Activated B cell treated with CpG ODN at 0.5 μM for 24 hours (primary cell): ENCODE measurements around the gene SYT1. TPM values are rescaled to one million over a fixed set of nuclear protein-coding genes. Genes with fewer than 3 reads are reported as not detected.

ENCODE experiments used
- ATAC-seq: fragments of 200-7000 bp; cut with Tn5 transposase; one replicate; pipeline ENCODE4 v1.10.0; 2021; ENCODE audit warnings: low read depth, mild to moderate bottlenecking, moderate library complexity
- CTCF ChIA-PET: fragments of 350-600 bp; sonication (Branson Sonifier 250); formaldehyde crosslinking; loops from one replicate; lab custom pipeline; 2021; ENCODE audit warnings: antibody characterized with exemption; lab: Charles Lee
- POLR2A ChIA-PET: fragments of 350-600 bp; sonication (Branson Sonifier 250); formaldehyde crosslinking; loops from one replicate; lab custom pipeline; 2021; ENCODE audit warnings: antibody characterized with exemption; lab: Charles Lee
- DNase-seq: peaks from one replicate; pipeline ENCODE4 v3.0.0; 2022
- H3K27ac Mint-ChIP-seq: one replicate; pipeline ENCODE4 v1.8.0; 2020; ENCODE audit warnings: mixed read lengths
- H3K27me3 Mint-ChIP-seq: one replicate; pipeline ENCODE4 v1.8.0; 2021; ENCODE audit warnings: mixed read lengths
- H3K36me3 Mint-ChIP-seq: one replicate; pipeline ENCODE4 v1.8.0; 2021; ENCODE audit warnings: low read depth, mixed read lengths
- H3K4me1 Mint-ChIP-seq: one replicate; pipeline ENCODE4 v1.8.0; 2021; ENCODE audit warnings: mixed read lengths
- H3K4me3 Mint-ChIP-seq: one replicate; pipeline ENCODE4 v1.8.0; 2020; ENCODE audit warnings: mild to moderate bottlenecking, mixed read lengths
- H3K9me3 Mint-ChIP-seq: one replicate; pipeline ENCODE4 v1.8.0; 2020; ENCODE audit warnings: mixed read lengths
- intact Hi-C: fragments of 100-400 bp; cut with micrococcal nuclease; formaldehyde crosslinking; loops from one replicate; pipeline ENCODE4 v1.15.1; 2024
- total RNA-seq: library from RNA; stranded (reverse); gene quantifications from 2 replicates; pipeline ENCODE4 v1.2.3, GENCODE V29; 2022
- TF ChIP-seq, protein P1 (sequence below): fragments of 200-600 bp; IDR thresholded peaks from one replicate; pipeline ENCODE4 v1.8.0; 2022; ENCODE audit warnings: antibody characterized with exemption, mild to moderate bottlenecking

The SYT1 gene
- total RNA-seq, 1 donor from 2014 or later, result 0.49 TPM

DNA sequence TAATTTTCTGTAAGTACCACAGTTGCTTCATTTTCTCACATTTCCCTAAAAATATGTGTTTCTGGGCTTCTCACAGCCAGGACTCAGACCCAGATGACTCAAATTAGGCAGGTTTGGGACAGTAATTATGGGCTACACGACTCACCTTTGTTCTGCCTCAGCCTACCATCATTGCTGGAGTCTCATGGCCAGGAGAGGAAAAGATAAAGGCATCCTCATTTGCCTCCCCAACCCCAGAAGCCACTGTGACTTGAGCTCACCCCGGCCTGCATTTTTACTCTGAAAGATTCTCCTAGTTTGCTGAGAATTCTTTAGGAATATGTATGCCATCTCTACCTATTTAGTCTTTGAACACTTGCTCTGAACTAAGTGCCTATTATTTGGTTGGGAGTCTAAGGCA, 618.3 kb downstream of the SYT1 start:
- intact Hi-C loops, result no loop called here
- DNase-seq (no peak), ATAC-seq (no peak)
- Mint-ChIP-seq H3K9me3 (no peaks in the 10 kb centered on the region), H3K4me1 (no peaks in the 10 kb centered on the region), H3K27ac (no peak overlapping the region), H3K4me3 (no peak overlapping the region), H3K27me3 (no peaks in the 10 kb centered on the region), H3K36me3 (no peaks in the 10 kb centered on the region)
- ChIA-PET CTCF (no interaction called here), POLR2A (no interaction called here)
- TF ChIP-seq, protein P1, sequence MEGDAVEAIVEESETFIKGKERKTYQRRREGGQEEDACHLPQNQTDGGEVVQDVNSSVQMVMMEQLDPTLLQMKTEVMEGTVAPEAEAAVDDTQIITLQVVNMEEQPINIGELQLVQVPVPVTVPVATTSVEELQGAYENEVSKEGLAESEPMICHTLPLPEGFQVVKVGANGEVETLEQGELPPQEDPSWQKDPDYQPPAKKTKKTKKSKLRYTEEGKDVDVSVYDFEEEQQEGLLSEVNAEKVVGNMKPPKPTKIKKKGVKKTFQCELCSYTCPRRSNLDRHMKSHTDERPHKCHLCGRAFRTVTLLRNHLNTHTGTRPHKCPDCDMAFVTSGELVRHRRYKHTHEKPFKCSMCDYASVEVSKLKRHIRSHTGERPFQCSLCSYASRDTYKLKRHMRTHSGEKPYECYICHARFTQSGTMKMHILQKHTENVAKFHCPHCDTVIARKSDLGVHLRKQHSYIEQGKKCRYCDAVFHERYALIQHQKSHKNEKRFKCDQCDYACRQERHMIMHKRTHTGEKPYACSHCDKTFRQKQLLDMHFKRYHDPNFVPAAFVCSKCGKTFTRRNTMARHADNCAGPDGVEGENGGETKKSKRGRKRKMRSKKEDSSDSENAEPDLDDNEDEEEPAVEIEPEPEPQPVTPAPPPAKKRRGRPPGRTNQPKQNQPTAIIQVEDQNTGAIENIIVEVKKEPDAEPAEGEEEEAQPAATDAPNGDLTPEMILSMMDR, result no peak

DNA sequence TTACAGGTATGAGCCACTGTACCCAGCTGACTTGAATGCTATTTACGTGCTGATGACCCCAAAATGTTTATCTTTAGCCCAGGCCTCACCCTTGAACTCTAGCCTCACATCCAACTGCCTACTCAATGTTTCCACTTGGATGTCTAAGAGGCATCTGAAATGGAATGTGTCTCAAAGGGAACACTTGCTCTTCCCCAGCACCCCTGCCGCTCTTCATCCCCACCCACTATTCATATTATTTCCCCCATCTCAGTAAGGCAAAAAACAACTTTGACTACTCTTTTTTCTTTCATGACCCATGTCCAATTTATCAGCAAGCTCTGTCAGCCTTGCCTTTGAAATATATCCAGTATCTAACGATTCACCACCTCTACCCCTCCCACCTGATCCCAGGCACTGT, 621.6 kb downstream of the SYT1 start:
- no peak overlapping the region for H3K4me3 Mint-ChIP-seq
- ATAC-seq (no peak), DNase-seq (no peak)
- no peaks in the 10 kb centered on the region for H3K4me1 Mint-ChIP-seq
- H3K9me3 Mint-ChIP-seq, result peaks cover 3% of the 10 kb centered on the region
- ChIA-PET CTCF (no interaction called here), POLR2A (no interaction called here)
- TF ChIP-seq, protein P1, result no peak
- no peaks in the 10 kb centered on the region for H3K27me3 Mint-ChIP-seq
- intact Hi-C loops, result no loop called here
- H3K36me3 Mint-ChIP-seq, result no peaks in the 10 kb centered on the region
- no peak overlapping the region for H3K27ac Mint-ChIP-seq

DNA sequence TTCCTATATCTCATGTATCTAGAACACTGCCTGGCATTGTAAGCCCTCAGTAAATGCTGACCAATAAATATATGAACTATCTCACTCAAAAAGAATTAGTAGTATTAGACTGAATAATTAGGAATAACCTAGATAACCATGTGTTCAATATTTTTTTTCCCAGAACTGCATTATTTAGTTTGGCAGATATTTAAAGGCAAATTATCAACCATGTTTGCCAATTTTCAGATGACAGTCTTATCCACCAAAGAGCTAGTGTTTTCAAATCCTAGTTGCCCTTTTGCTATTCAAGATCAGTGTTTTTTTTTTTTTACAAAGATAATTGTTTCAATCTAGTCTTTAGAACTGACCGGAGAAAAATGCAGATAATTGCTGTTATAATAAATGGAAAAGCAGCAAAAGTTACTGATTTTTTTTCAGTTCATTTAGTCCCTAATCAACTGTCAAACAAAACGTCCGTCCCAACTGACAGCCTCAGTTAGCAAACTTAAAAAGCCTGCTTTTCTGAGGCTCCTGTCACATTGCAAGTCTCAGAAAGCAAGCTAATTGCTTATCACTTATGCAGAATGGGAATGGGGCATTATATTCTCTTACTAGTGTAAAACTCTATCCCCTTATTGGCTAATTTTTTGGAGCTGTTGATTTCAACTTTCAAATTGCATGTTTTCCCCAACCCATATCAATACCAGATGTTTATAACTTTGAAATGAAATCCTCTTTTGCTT, 623.0 kb downstream of the SYT1 start:
- ChIA-PET CTCF (interaction anchor here (0.6 kb wide), 1 partner anchor 48 kb away, joined by 3 read pairs; no protein-coding TSS in a partner anchor), POLR2A (no interaction called here)
- intact Hi-C loops, result no loop called here
- no peak for ATAC-seq
- H3K4me3 Mint-ChIP-seq, result no peak overlapping the region
- H3K27me3 Mint-ChIP-seq, result no peaks in the 10 kb centered on the region
- H3K36me3 Mint-ChIP-seq, result no peaks in the 10 kb centered on the region
- H3K9me3 Mint-ChIP-seq, result peaks cover 8% of the 10 kb centered on the region
- TF ChIP-seq, protein P1, result no peak
- DNase-seq, result no peak
- no peak overlapping the region for H3K27ac Mint-ChIP-seq
- no peaks in the 10 kb centered on the region for H3K4me1 Mint-ChIP-seq
